Urinary bladder (tissue), 4 donors: Measurements from ENCODE around the gene DLG1. TPM values are rescaled to one million over a fixed set of nuclear protein-coding genes. Genes with fewer than 3 reads are reported as not detected.

Experiments
- DNase-seq: peaks from one replicate; pipeline ENCODE4 v3.0.0-alpha.2; 2015; ENCODE audit errors: extremely low spot score
- H3K27ac ChIP-seq: one replicate; pipeline ENCODE4 v1.5.1; 2013; ENCODE audit warnings: low read depth, mild to moderate bottlenecking, moderate library complexity
- H3K36me3 ChIP-seq: one replicate; pipeline ENCODE4 v1.6.1; 2013; ENCODE audit warnings: mild to moderate bottlenecking, moderate library complexity; ENCODE audit not compliant: insufficient read depth
- H3K4me1 ChIP-seq: one replicate; pipeline ENCODE4 v1.6.1; 2013; ENCODE audit warnings: mild to moderate bottlenecking, moderate library complexity; ENCODE audit not compliant: insufficient read depth
- H3K4me3 ChIP-seq: one replicate; pipeline ENCODE4 v1.5.1; 2013; ENCODE audit warnings: low read depth, low read length
- WGBS: extraction: QIAGEN DNeasy Blood & Tissue Kit; methylation state at CpG from one replicate; pipeline ENCODE4 v1.1.7; 2013; 5-methylcytosine and 5-hydroxymethylcytosine counted together
- polyA plus RNA-seq: library from polyadenylated mRNA; stranded (reverse); fragments of 200-250 nt; gene quantifications from one replicate; pipeline ENCODE4 v1.2.3, GENCODE V29; 2013
- total RNA-seq: library from RNA; depleted of rRNA; stranded (reverse); fragments of >200 nt; gene quantifications from one replicate; pipeline ENCODE4 v1.2.3, GENCODE V29; 2014
- donor health status: healthy with polysubstance abuse.
- donor health status: healthy.

The DLG1 gene
- total and polyA plus RNA-seq, 2 donors = 27.5 to 163 TPM

- no peak for DNase-seq
- no peaks in the 10 kb centered on the region for H3K36me3 ChIP-seq
- H3K27ac ChIP-seq = no peak overlapping the region
- H3K4me1 ChIP-seq = no peaks in the 10 kb centered on the region
- 94% methylated on average over 1 of the region's 1 CpG for WGBS
- H3K4me3 ChIP-seq = no peak overlapping the region
Observed at GRCh38 chr3:197169028-197169427, 129.4 kb downstream of the DLG1 start.

DNA sequence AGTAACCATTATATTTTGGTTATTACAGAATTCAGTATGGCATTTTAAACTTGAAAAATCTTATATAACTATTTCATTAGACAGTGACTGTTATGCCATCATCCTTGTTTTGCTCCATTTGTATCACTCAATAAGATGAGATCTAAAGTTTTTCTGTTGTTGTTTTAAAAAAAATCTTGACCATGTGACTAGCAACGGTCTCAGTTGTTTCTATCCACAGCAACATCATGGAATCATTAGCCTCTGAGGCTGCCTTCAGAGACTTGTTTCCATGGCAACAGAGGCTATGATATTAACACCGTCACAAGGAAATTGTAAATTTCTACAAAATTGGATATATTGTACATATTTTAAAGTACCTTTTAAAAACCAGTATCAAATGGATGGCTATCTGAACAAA, 129.8 kb downstream of the DLG1 start:
- H3K27ac ChIP-seq = no peak overlapping the region
- no peak for DNase-seq
- H3K4me1 ChIP-seq = no peaks in the 10 kb centered on the region
- H3K4me3 ChIP-seq = no peak overlapping the region
- 47% methylated on average over 2 of the region's 2 CpGs for WGBS
- no peaks in the 10 kb centered on the region for H3K36me3 ChIP-seq

GRCh38 chr3:197168063-197168462, 130.3 kb downstream of the DLG1 start:
- DNase-seq = no peak
- H3K27ac ChIP-seq = no peak overlapping the region
- H3K4me3 ChIP-seq = no peak overlapping the region
- H3K4me1 ChIP-seq = no peaks in the 10 kb centered on the region
- 78% methylated on average over 4 of the region's 4 CpGs for WGBS
- H3K36me3 ChIP-seq = no peaks in the 10 kb centered on the region

DNA sequence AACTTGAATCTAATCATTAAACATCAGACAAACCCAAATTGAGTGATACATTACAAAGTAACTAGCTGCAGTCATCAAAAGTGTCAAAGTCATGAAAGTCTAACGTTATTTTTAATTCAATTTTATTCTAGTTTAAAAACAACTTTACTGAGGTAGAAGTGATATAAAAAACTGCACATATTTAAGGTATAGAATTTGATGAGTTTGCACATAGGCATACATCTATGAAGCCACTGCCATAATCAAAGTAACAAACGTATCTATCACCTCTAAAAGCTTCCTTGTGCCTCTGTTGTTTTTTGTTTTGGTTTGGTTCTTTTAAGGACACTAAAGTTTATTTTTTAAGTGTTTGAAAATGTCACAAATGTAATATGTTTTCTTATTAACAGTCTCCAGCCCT, 130.9 kb downstream of the DLG1 start:
- Histone ChIP-seq H3K27ac (no peak overlapping the region), H3K4me3 (no peak overlapping the region), H3K4me1 (no peaks in the 10 kb centered on the region), H3K36me3 (no peaks in the 10 kb centered on the region)
- WGBS = 94% methylated on average over 2 of the region's 2 CpGs
- DNase-seq = no peak

GRCh38 chr3:197165890-197166289, 132.5 kb downstream of the DLG1 start:
- no peak overlapping the region for H3K27ac ChIP-seq
- 95% methylated on average over 6 of the region's 6 CpGs for WGBS
- H3K4me1 ChIP-seq = no peaks in the 10 kb centered on the region
- DNase-seq = no peak
- H3K4me3 ChIP-seq = no peak overlapping the region
- H3K36me3 ChIP-seq = no peaks in the 10 kb centered on the region

GRCh38 chr3:197155046-197155445, 143.4 kb downstream of the DLG1 start:
- DNase-seq = no peak
- 100% methylated on average over 1 of the region's 1 CpG for WGBS

GRCh38 chr3:197151580-197151979, 146.8 kb downstream of the DLG1 start:
- no peak for DNase-seq
- no peaks in the 10 kb centered on the region for H3K4me1 ChIP-seq
- 77% methylated on average over 1 of the region's 1 CpG for WGBS
- H3K36me3 ChIP-seq = no peaks in the 10 kb centered on the region
- H3K27ac ChIP-seq = no peak overlapping the region
- no peak overlapping the region for H3K4me3 ChIP-seq

More at GRCh38 chr3:197155046-197155445, 143.4 kb downstream of the DLG1 start:
- H3K27ac ChIP-seq = no peak overlapping the region
- H3K36me3 ChIP-seq = no peaks in the 10 kb centered on the region
- H3K4me3 ChIP-seq = no peak overlapping the region
- H3K4me1 ChIP-seq = no peaks in the 10 kb centered on the region

- Histone ChIP-seq H3K36me3 (no peaks in the 10 kb centered on the region), H3K4me1 (no peaks in the 10 kb centered on the region), H3K4me3 (no peak overlapping the region), H3K27ac (no peak overlapping the region)
- DNase-seq = no peak
- WGBS = 89% methylated on average over 3 of the region's 3 CpGs
Observed at GRCh38 chr3:197149528-197149927, 148.9 kb downstream of the DLG1 start.

GRCh38 chr3:197144188-197144587, 154.2 kb downstream of the DLG1 start:
- Histone ChIP-seq H3K4me1 (no peaks in the 10 kb centered on the region), H3K4me3 (no peak overlapping the region), H3K27ac (no peak overlapping the region), H3K36me3 (peaks cover 2% of the 10 kb centered on the region)
- WGBS = 86% methylated on average over 1 of the region's 1 CpG
- DNase-seq = no peak

GRCh38 chr3:197139586-197139985, 158.8 kb downstream of the DLG1 start:
- no peak for DNase-seq
- H3K4me1 ChIP-seq = no peaks in the 10 kb centered on the region
- no peak overlapping the region for H3K4me3 ChIP-seq
- WGBS = 77% methylated on average over 1 of the region's 1 CpG
- no peak overlapping the region for H3K27ac ChIP-seq
- H3K36me3 ChIP-seq = peaks cover 4% of the 10 kb centered on the region

DNA sequence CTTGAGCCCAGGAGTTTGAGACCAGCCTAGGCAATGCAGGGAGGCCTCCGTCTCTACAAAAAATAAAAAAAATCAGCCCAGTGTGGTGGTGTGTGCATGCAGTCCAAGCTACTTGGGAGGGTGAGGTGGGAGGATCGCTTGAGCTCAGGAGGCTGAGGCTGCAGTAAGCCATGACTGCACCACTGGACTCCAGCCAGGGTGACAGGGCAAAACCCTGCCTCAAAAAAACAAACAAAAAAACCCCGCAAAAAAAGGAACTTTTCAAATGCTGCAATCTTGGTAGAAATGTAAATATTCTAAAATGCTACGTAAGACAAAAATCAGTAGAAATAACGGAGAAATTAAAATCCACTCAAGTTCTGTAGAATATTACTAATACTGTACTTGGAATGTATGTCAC, 160.7 kb downstream of the DLG1 start:
- no peak overlapping the region for H3K27ac ChIP-seq
- WGBS = 95% methylated on average over 5 of the region's 5 CpGs
- DNase-seq = no peak
- peaks cover 4% of the 10 kb centered on the region for H3K36me3 ChIP-seq
- H3K4me1 ChIP-seq = no peaks in the 10 kb centered on the region
- no peak overlapping the region for H3K4me3 ChIP-seq

DNA sequence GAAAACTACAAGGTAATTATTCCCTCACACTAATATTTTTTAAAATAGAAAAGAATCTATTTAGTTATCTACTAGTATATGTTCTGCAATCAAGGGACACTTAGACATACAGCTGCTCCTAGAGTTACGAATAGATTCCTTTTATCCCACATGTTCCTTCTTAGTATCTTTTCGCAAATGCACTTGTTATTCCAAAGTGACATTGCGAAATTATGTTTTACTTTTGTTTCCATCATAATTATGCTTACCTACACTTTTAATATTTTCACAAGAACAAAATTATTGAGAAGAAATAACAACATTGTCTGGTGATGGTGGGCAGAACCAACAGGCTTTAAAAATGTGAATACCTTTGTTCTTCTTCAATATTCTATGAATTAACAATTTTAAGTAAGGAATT, 161.7 kb downstream of the DLG1 start:
- H3K4me3 ChIP-seq = no peak overlapping the region
- no peak overlapping the region for H3K27ac ChIP-seq
- no peaks in the 10 kb centered on the region for H3K4me1 ChIP-seq
- 98% methylated on average over 3 of the region's 3 CpGs for WGBS
- DNase-seq = no peak
- H3K36me3 ChIP-seq = peaks cover 4% of the 10 kb centered on the region

DNA sequence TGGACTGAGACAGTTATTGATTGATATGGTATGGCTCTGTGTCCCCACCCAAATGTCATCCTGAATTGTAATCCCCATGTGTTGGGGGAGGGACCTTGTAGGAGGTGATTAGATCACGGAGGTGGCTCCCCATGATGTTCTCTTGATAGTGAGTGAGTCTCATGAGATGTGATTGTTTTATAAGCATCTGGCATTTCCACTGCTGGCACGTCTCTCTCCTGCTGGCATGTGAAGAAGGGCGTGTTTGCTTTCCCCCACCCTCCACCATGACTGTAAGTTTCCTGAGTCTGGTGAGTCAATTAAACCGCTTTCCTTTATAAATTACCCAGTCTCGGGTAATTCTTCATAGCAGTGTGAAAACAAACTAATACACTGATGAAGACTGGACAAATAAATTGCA, 163.2 kb downstream of the DLG1 start:
- H3K4me3 ChIP-seq = no peak overlapping the region
- no peaks in the 10 kb centered on the region for H3K4me1 ChIP-seq
- 92% methylated on average over 5 of the region's 5 CpGs for WGBS
- peaks cover 2% of the 10 kb centered on the region for H3K36me3 ChIP-seq
- no peak for DNase-seq
- no peak overlapping the region for H3K27ac ChIP-seq

DNA sequence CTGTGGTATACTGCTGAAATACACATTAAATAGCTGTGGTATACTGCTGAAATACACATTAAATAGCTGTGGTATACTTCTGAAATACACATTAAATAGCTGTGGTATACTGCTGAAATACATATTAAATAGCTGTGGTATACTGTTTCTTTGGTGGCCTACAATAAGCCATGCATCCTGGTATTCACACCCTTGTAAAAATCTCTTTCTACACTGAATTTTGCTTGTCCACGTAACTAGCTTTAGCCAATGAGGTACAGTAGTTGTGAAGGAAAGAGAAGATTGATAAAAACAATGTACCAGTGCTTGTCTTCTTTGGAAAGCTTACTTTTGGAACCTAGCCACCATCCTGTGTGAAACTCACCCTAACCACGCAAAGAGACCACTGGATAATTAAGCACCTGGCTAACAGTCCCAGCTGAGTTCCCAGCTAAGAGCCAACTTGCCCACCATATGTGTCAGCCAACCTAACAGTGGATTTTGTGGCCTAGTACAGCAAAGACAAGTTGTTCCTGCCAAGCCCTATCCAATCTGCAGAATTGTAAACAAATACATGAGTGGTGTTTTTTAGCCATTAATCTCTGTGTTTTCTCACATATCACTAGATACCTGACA, 165.4 kb downstream of the DLG1 start:
- H3K4me1 ChIP-seq = no peaks in the 10 kb centered on the region
- no peak for DNase-seq
- no peak overlapping the region for H3K27ac ChIP-seq
- H3K36me3 ChIP-seq = peaks cover 3% of the 10 kb centered on the region
- 91% methylated on average over 2 of the region's 2 CpGs for WGBS
- no peak overlapping the region for H3K4me3 ChIP-seq

GRCh38 chr3:197125636-197126035, 172.8 kb downstream of the DLG1 start:
- WGBS = 88% methylated on average over 2 of the region's 2 CpGs

More at GRCh38 chr3:197125636-197126035, 172.8 kb downstream of the DLG1 start:
- Histone ChIP-seq H3K4me1 (no peaks in the 10 kb centered on the region), H3K4me3 (no peak overlapping the region), H3K36me3 (peaks cover 1% of the 10 kb centered on the region), H3K27ac (no peak overlapping the region)
- no peak for DNase-seq
